ENCODE results near the gene EGFLAM.

DNA sequence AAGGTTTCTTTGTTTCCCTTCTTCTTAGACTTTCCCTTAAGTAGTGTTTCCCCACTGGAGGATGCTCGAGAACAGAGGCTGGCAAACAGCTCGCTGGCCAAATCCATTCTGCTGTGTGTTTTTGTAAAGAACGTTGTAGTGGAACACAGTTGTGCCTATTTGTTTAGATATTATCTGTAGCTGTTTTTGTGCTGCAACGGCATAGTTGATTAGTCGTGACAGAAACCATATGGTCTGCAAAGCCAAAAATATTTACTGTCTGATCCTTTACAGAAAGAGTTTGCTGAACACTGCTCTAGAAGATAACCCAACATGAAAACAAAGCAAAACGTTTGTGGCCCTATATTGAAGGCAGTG, 47.0 kb upstream of the EGFLAM start:
- TF ChIP-seq, protein P1, sequence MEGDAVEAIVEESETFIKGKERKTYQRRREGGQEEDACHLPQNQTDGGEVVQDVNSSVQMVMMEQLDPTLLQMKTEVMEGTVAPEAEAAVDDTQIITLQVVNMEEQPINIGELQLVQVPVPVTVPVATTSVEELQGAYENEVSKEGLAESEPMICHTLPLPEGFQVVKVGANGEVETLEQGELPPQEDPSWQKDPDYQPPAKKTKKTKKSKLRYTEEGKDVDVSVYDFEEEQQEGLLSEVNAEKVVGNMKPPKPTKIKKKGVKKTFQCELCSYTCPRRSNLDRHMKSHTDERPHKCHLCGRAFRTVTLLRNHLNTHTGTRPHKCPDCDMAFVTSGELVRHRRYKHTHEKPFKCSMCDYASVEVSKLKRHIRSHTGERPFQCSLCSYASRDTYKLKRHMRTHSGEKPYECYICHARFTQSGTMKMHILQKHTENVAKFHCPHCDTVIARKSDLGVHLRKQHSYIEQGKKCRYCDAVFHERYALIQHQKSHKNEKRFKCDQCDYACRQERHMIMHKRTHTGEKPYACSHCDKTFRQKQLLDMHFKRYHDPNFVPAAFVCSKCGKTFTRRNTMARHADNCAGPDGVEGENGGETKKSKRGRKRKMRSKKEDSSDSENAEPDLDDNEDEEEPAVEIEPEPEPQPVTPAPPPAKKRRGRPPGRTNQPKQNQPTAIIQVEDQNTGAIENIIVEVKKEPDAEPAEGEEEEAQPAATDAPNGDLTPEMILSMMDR (IDR thresholded peaks at IDR 0.05; ENCODE audit: poor library complexity, severe bottlenecking) = no peak
- no peak for TF ChIP-seq EZH2 (IDR thresholded peaks at IDR 0.05; ENCODE audit: borderline replicate concordance, insufficient read depth, low read length, poor library complexity, severe bottlenecking)
- TF ChIP-seq EP300 (conservative IDR thresholded peaks at IDR 0.05; ENCODE audit: poor library complexity, severe bottlenecking) = no peak
- TF ChIP-seq RAD21 (conservative IDR thresholded peaks at IDR 0.05) = no peak
- TF ChIP-seq, protein P2, sequence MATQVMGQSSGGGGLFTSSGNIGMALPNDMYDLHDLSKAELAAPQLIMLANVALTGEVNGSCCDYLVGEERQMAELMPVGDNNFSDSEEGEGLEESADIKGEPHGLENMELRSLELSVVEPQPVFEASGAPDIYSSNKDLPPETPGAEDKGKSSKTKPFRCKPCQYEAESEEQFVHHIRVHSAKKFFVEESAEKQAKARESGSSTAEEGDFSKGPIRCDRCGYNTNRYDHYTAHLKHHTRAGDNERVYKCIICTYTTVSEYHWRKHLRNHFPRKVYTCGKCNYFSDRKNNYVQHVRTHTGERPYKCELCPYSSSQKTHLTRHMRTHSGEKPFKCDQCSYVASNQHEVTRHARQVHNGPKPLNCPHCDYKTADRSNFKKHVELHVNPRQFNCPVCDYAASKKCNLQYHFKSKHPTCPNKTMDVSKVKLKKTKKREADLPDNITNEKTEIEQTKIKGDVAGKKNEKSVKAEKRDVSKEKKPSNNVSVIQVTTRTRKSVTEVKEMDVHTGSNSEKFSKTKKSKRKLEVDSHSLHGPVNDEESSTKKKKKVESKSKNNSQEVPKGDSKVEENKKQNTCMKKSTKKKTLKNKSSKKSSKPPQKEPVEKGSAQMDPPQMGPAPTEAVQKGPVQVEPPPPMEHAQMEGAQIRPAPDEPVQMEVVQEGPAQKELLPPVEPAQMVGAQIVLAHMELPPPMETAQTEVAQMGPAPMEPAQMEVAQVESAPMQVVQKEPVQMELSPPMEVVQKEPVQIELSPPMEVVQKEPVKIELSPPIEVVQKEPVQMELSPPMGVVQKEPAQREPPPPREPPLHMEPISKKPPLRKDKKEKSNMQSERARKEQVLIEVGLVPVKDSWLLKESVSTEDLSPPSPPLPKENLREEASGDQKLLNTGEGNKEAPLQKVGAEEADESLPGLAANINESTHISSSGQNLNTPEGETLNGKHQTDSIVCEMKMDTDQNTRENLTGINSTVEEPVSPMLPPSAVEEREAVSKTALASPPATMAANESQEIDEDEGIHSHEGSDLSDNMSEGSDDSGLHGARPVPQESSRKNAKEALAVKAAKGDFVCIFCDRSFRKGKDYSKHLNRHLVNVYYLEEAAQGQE (IDR thresholded peaks at IDR 0.05; ENCODE audit: borderline replicate concordance) = no peak
- TF ChIP-seq POLR2AphosphoS5 (IDR thresholded peaks at IDR 0.05) = no peak
- no peak for TF ChIP-seq MXI1 (conservative IDR thresholded peaks at IDR 0.05; ENCODE audit: poor library complexity, severe bottlenecking)
- TF ChIP-seq TAF1 (IDR thresholded peaks at IDR 0.05; ENCODE audit: low read depth) = no peak
- TF ChIP-seq SMC3 (conservative IDR thresholded peaks at IDR 0.05; ENCODE audit: poor library complexity) = no peak

All from neural cell (in vitro differentiated cells).